Naive thymus-derived CD8-positive, alpha-beta T cell (primary cell): Measurements from ENCODE around the gene KISS1R. TPM values are rescaled to one million over a fixed set of nuclear protein-coding genes. Genes with fewer than 3 reads are reported as not detected.
"Not testable (repeated sequence)": the region's sequence is repeated elsewhere in the genome, so short reads cannot be mapped to it uniquely, and the experiment has no call there.

Source experiments
- ATAC-seq, 2 donors: fragments of 150-1000 bp; cut with Tn5 transposase in 1 of 2; sonication (Bioruptor Pico), chemical (Tn5 transposase) in 1 of 2; 1 replicate in 1 of 2; 2 replicates in 1 of 2; pipeline ENCODE4 v1.10.0; 2021; ENCODE audit warnings: mild to moderate bottlenecking in 2 of 2, moderate library complexity in 2 of 2
- POLR2A ChIA-PET: fragments of 350-600 bp; sonication (Branson Sonifier 250); formaldehyde crosslinking; loops from one replicate; lab custom pipeline; 2021; ENCODE audit warnings: antibody characterized with exemption; lab: Charles Lee
- DNase-seq, 10 donors: peaks; one replicate each; pipeline versions ENCODE4 v3.0.0 to v3.0.0-alpha.2; 2020 to 2022
- H3K27ac Mint-ChIP-seq, 10 donors: one replicate each; pipeline ENCODE4 v1.8.0; 2020 to 2022; ENCODE audit warnings: mild to moderate bottlenecking in 10 of 10, mixed read lengths in 10 of 10, moderate library complexity in 4 of 10, inconsistent platforms in 1 of 10
- H3K27me3 Mint-ChIP-seq, 5 donors: one replicate each; pipeline ENCODE4 v1.8.0; 2021 to 2022; ENCODE audit warnings: mixed read lengths in 5 of 5
- H3K36me3 Mint-ChIP-seq, 3 donors: one replicate each; pipeline ENCODE4 v1.8.0; 2020 to 2022; ENCODE audit warnings: mixed read lengths in 3 of 3, mild to moderate bottlenecking in 2 of 3, inconsistent platforms in 1 of 3
- H3K4me1 Mint-ChIP-seq, 4 donors: one replicate each; pipeline ENCODE4 v1.8.0; 2021 to 2022; ENCODE audit warnings: mixed read lengths in 4 of 4
- H3K4me3 Mint-ChIP-seq, 10 donors: one replicate each; pipeline ENCODE4 v1.8.0; 2020 to 2022; ENCODE audit warnings: mild to moderate bottlenecking in 10 of 10, mixed read lengths in 10 of 10, moderate library complexity in 6 of 10, inconsistent platforms in 1 of 10
- H3K9me3 Mint-ChIP-seq, 9 donors: one replicate each; pipeline ENCODE4 v1.8.0; 2020 to 2022; ENCODE audit warnings: mixed read lengths in 9 of 9, mild to moderate bottlenecking in 3 of 9, inconsistent platforms in 1 of 9, moderate library complexity in 1 of 9
- polyA plus RNA-seq, 3 donors: library from polyadenylated mRNA; unstranded; fragments of 300-500 nt; fragmentation: Illumina TruSeq; gene quantifications; one replicate each; pipeline ENCODE4 v1.2.3, GENCODE V29; 2021
- total RNA-seq, 8 experiments: library from RNA in 2 of 8; stranded (reverse) in 2 of 8; gene quantifications; one replicate each; pipeline ENCODE4 v1.2.3 and lab custom pipeline; 2021 to 2026

Gene KISS1R
- total and polyA plus RNA-seq, 5 experiments from 2014 or later, result 0.18 to 2.6 (median 0.58) TPM

GRCh38 chr19:873561-874041 is 43.5 kb upstream of the KISS1R start:
- Mint-ChIP-seq H3K4me3 (no peak overlapping the region), H3K36me3 (peaks cover 0 to 21% (median 4%) of the 10 kb centered on the region in 3 donors), H3K4me1 (peaks cover 6 to 15% (median 11%) of the 10 kb centered on the region in 4 donors), H3K27ac (peak overlapping the region in 1 of 10 donors; percentile 11), H3K9me3 (no peaks in the 10 kb centered on the region), H3K27me3 (peaks cover 0 to 2% (median 0%) of the 10 kb centered on the region in 5 donors)
- ATAC-seq, result no peak
- DNase-seq, result no peak
- POLR2A ChIA-PET, result interaction anchor here (0.6 to 3.3 kb wide), 8 partner anchors 9 to 321 kb away, joined by 3 to 19 read pairs (median 4); partner anchors contain the start of genes MED16 and RNU6-9

DNA sequence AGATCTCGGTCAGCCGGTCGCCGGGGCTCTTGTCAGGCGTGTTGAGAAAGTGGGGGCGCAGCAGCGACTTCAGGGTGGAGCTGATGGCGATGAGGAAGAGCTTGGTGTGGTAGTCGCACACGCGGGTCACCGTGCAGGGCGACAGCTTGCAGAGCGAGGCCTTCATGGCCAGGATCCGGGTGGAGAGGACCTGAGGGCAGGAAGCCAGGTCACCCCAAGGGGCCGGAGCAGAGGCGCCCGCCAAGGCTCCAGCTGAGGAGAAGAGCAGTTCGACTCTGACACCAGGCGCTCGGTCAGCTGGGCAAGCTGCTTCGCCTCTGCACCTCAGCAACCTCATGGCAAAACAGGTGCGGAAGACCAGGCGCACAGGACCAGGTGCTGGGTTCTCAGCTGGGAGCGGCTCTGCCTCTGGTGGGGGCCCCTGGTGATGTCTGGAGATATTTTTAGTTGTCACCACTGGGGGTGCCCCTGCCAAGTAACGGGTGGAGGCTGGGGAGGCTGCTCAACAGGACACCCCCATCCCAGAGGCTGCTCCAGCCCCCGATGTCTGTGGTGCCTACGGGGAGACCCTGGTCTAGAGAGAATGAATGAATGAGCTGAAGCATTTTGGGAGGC is 41.8 kb upstream of the KISS1R start:
- peaks cover 0 to 2% (median 0%) of the 10 kb centered on the region in 5 donors for H3K27me3 Mint-ChIP-seq
- H3K36me3 Mint-ChIP-seq, result peaks cover 0 to 9% (median 2%) of the 10 kb centered on the region in 3 donors
- POLR2A ChIA-PET, result interaction anchor here (0.8 to 3.3 kb wide), 2 partner anchors 16 to 18 kb away, joined by 3 to 17 read pairs; partner anchors contain the start of genes MED16 and RNU6-9
- peak overlapping the region in 2 of 10 donors; percentile 48 to 69 for H3K27ac Mint-ChIP-seq
- no peaks in the 10 kb centered on the region for H3K9me3 Mint-ChIP-seq
- H3K4me3 Mint-ChIP-seq, result no peak overlapping the region
- peaks cover 4 to 14% (median 10%) of the 10 kb centered on the region in 4 donors for H3K4me1 Mint-ChIP-seq
- ATAC-seq (no peak), DNase-seq (no peak)

DNA sequence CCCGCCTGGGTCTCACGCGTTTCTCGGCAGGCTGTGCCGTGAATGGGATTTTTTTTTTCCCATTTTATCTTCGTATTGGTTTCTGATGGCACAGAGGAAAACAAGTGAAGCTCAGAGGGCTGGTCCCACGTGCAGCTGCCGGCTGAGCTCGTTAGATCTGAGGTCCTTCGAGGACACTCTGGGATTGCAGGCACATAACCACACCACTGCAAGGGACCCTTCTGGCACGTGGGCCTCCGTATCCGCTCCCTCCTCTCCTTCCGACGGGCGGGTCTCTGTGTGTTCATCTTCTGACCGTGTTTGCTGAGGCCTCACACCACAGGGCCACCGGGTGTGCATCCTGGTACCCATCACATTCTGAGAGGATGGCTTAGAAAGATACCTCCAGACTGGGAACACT is 41.0 kb upstream of the KISS1R start:
- Mint-ChIP-seq H3K36me3 (peaks cover 0 to 9% (median 2%) of the 10 kb centered on the region in 3 donors), H3K27ac (peak overlapping the region in 1 of 10 donors; percentile 76)
- POLR2A ChIA-PET, result interaction anchor here (0.6 to 3.3 kb wide), 3 partner anchors 12 to 30 kb away, joined by 3 to 17 read pairs (median 3); partner anchors contain the start of genes MED16 and RNU6-9

GRCh38 chr19:876780-877314 is 40.3 kb upstream of the KISS1R start:
- H3K36me3 Mint-ChIP-seq, result peaks cover 0 to 11% (median 0%) of the 10 kb centered on the region in 3 donors
- H3K4me1 Mint-ChIP-seq, result peaks cover 1 to 9% (median 8%) of the 10 kb centered on the region in 4 donors
- no peak overlapping the region for H3K4me3 Mint-ChIP-seq
- DNase-seq (no peak), ATAC-seq (no peak)
- no peak overlapping the region for H3K27ac Mint-ChIP-seq
- POLR2A ChIA-PET, result interaction anchor here (0.6 to 1.2 kb wide), 2 partner anchors 13 to 25 kb away, joined by 3 read pairs; no protein-coding TSS in a partner anchor
- H3K9me3 Mint-ChIP-seq, result no peaks in the 10 kb centered on the region
- no peaks in the 10 kb centered on the region for H3K27me3 Mint-ChIP-seq

More for the DNA sequence above, 41.0 kb upstream of the KISS1R start:
- H3K4me1 Mint-ChIP-seq, result peaks cover 3 to 12% (median 10%) of the 10 kb centered on the region in 4 donors
- H3K4me3 Mint-ChIP-seq, result no peak overlapping the region
- no peaks in the 10 kb centered on the region for H3K9me3 Mint-ChIP-seq
- no peak for ATAC-seq
- no peak for DNase-seq
- peaks cover 0 to 2% (median 0%) of the 10 kb centered on the region in 5 donors for H3K27me3 Mint-ChIP-seq

DNA sequence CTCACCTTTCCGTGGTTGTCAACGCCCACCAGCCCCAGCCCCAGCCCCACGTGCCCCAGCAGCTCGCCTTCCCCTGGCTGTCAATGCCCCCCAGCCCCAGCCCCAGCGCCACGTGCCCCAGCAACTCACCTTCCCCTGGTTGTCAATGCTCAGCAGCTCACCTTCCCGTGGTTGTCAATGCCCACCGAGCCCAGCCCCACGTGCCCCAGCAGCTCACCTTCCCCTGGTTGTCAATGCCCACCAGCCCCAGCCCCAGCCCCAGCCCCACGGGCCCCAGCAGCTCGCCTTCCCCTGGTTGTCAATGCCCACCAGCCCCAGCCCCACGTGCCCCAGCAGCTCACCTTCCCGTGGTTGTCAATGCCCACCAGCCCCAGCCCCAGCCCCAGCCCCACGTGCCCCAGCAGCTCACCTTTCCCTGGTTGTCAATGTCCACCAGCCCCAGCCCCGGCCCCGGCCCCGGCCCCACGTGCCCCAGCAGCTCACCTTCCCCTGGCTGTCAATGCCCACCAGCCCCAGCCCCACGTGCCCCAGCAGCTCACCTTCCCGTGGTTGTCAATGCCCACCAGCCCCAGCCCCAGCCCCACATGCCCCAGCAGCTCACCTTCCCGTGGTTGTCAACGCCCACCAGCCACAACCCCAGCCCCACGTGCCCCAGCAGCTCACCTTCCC is 39.0 kb upstream of the KISS1R start:
- not testable (repeated sequence) for H3K27me3 Mint-ChIP-seq, H3K4me1 Mint-ChIP-seq, H3K27ac Mint-ChIP-seq, H3K9me3 Mint-ChIP-seq, H3K4me3 Mint-ChIP-seq, ATAC-seq, DNase-seq
- H3K36me3 Mint-ChIP-seq, result peaks cover 0 to 13% (median 0%) of the 10 kb centered on the region in 3 donors
- POLR2A ChIA-PET, result interaction anchor here (0.7 to 2.6 kb wide), 4 partner anchors 10 to 29 kb away, joined by 3 to 12 read pairs (median 3); partner anchors contain the start of genes MED16 and RNU6-9

GRCh38 chr19:878751-879561 is 38.2 kb upstream of the KISS1R start:
- H3K4me3 Mint-ChIP-seq, H3K27me3 Mint-ChIP-seq, DNase-seq, H3K4me1 Mint-ChIP-seq, ATAC-seq, H3K9me3 Mint-ChIP-seq: not testable (repeated sequence)
- H3K27ac Mint-ChIP-seq, result peak overlapping the region in 1 of 10 donors; percentile 63
- peaks cover 0 to 17% (median 0%) of the 10 kb centered on the region in 3 donors for H3K36me3 Mint-ChIP-seq
- POLR2A ChIA-PET, result interaction anchor here (0.7 to 2.6 kb wide), 5 partner anchors 10 to 29 kb away, joined by 3 to 12 read pairs (median 3); partner anchors contain the start of genes CFD, MED16 and RNU6-9

DNA sequence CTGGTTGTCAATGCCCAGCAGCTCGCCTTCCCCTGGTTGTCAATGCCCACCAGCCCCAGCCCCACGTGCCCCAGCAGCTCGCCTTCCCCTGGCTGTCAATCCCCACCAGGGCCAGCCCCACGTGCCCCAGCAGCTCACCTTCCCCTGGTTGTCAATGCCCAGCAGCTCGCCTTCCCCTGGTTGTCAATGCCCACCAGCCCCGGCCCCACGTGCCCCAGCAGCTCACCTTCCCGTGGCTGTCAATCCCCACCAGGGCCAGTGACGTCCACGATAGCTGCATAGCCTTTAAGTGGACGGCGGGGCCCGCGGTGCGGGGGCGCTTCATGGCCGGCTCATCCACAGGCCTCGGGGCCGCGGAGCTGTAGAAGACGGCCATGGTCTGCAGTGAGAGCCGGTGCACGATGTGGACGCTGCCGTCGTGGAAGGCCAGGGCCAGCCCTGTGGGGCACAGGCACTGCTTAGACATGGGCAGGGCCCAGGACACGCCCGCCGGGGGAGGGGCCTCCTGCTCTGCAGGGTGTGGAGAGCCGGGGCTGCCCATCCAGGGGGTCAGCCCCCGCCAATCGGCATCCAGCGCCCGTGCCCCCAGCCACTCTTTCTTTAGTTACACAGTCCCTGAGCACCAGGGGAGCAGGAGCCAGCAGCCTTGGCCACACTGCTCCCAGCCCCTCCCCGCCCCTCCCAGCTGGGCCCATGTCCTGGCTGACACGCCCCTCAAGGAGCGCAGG is 37.3 kb upstream of the KISS1R start:
- POLR2A ChIA-PET, result interaction anchor here (0.9 to 2.6 kb wide), 3 partner anchors 13 to 16 kb away, joined by 5 to 12 read pairs (median 6); partner anchors contain the start of genes MED16 and RNU6-9
- H3K27me3 Mint-ChIP-seq, result no peaks in the 10 kb centered on the region
- H3K27ac Mint-ChIP-seq, result no peak overlapping the region
- H3K4me3 Mint-ChIP-seq, result no peak overlapping the region
- no peaks in the 10 kb centered on the region for H3K9me3 Mint-ChIP-seq
- H3K4me1 Mint-ChIP-seq, result peaks cover 0 to 2% (median under 1%) of the 10 kb centered on the region in 4 donors
- peaks cover 0 to 17% (median 0%) of the 10 kb centered on the region in 3 donors for H3K36me3 Mint-ChIP-seq
- ATAC-seq (no peak), DNase-seq (no peak)

- no peak overlapping the region for H3K4me3 Mint-ChIP-seq
- no peak for DNase-seq
- H3K4me1 Mint-ChIP-seq, result peaks cover 0 to 2% (median under 1%) of the 10 kb centered on the region in 4 donors
- POLR2A ChIA-PET, result interaction anchor here (1.0 to 2.1 kb wide), 6 partner anchors 10 to 34 kb away, joined by 3 to 12 read pairs (median 3); partner anchors contain the start of genes MED16 and RNU6-9
- H3K27me3 Mint-ChIP-seq, result no peaks in the 10 kb centered on the region
- H3K27ac Mint-ChIP-seq, result no peak overlapping the region
- ATAC-seq, result no peak
- H3K9me3 Mint-ChIP-seq, result no peaks in the 10 kb centered on the region
- peaks cover 0 to 22% (median 2%) of the 10 kb centered on the region in 3 donors for H3K36me3 Mint-ChIP-seq
Measured at GRCh38 chr19:881385-882071, 35.6 kb upstream of the KISS1R start.

DNA sequence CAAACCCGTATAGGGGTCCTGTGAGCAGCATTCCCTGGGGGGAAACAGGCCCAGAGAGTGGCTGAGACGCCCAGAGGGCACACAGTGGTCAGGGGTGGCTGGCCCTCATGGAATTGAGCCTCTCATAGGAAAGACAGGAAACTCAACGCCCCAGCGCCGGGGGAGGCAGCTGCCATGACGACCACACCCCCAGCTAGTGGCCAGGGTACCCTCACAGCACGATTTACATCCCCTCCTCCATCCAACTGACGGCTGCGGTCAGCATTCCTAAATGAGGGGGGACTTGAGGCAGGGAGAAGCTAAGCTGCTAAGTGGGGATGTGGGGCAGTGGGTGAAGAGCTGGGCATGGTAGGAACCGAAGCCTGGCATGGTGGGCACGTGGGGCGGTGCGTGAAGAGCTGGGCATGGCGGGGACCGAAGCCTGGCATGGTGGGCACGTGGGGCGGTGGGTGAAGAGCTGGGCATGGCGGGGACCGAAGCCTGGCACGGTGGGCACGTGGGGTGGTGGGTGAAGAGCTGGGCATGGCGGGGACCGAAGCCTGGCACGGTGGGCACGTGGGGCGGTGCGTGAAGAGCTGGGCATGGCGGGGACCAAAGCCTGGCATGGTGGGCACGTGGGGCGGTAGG is 34.1 kb upstream of the KISS1R start:
- ATAC-seq (no peak), DNase-seq (no peak)
- Mint-ChIP-seq H3K27ac (no peak overlapping the region), H3K4me1 (peaks cover 0 to 7% (median 1%) of the 10 kb centered on the region in 4 donors), H3K9me3 (no peaks in the 10 kb centered on the region), H3K27me3 (no peaks in the 10 kb centered on the region), H3K4me3 (no peak overlapping the region), H3K36me3 (peaks cover 0 to 31% (median 2%) of the 10 kb centered on the region in 3 donors)
- POLR2A ChIA-PET, result interaction anchor here (0.6 to 2.1 kb wide), 6 partner anchors 9 to 232 kb away, joined by 3 to 12 read pairs (median 3); partner anchors contain the start of genes MED16 and RNU6-9

GRCh38 chr19:883661-884211 is 33.4 kb upstream of the KISS1R start:
- Mint-ChIP-seq H3K4me3 (no peak overlapping the region), H3K27me3 (no peaks in the 10 kb centered on the region), H3K36me3 (peaks cover 0 to 32% (median 2%) of the 10 kb centered on the region in 3 donors), H3K27ac (peak overlapping the region in 1 of 10 donors; percentile 47), H3K4me1 (peaks cover 0 to 13% (median 1%) of the 10 kb centered on the region in 4 donors), H3K9me3 (no peaks in the 10 kb centered on the region)
- DNase-seq, result no peak
- POLR2A ChIA-PET, result interaction anchor here (1.4 to 2.1 kb wide), 2 partner anchors 9 to 21 kb away, joined by 4 to 12 read pairs; partner anchors contain the start of genes MED16 and RNU6-9
- no peak for ATAC-seq
